Measurements from ENCODE around the gene SMIM17. TPM values are rescaled to one million over a fixed set of nuclear protein-coding genes. Genes with fewer than 3 reads are reported as not detected.

The SMIM17 gene
- total and polyA plus RNA-seq, 4 donors: 0.28 TPM; not detected in 3

- H3K27me3 ChIP-seq (ENCODE audit: control insufficient read depth in 4 of 4, insufficient read depth in 4 of 4, low read length in 3 of 4): no peaks in the 10 kb centered on the region
- no peak overlapping the region for H3K27ac ChIP-seq (ENCODE audit: low read depth in 1 of 2, low read length in 2 of 2)
- no peak overlapping the region for H3K9ac ChIP-seq (ENCODE audit: low read depth in 1 of 2, low read length in 2 of 2)
- 92% methylated on average over 2 of the region's 2 CpGs for WGBS
- H3K36me3 ChIP-seq (ENCODE audit: control insufficient read depth in 4 of 4, insufficient read depth in 3 of 4, low read depth in 1 of 4, low read length in 3 of 4): peaks cover 0 to 3% (median 1%) of the 10 kb centered on the region in 4 donors
- TF ChIP-seq YY1 (IDR thresholded peaks at IDR 0.05): no peak
- no peak for TF ChIP-seq ATF3 (IDR thresholded peaks at IDR 0.05)
- TF ChIP-seq CTCF (IDR thresholded peaks at IDR 0.05; ENCODE audit: low read depth, low read length, missing input control): no peak
- no peak for TF ChIP-seq ZBTB33 (IDR thresholded peaks at IDR 0.05)
- TF ChIP-seq FOXA2 (IDR thresholded peaks at IDR 0.05): no peak
- TF ChIP-seq FOXA1 (IDR thresholded peaks at IDR 0.05): no peak
- no peak for TF ChIP-seq GABPA (IDR thresholded peaks at IDR 0.05 in 1 of 2, conservative IDR thresholded peaks at IDR 0.05 in 1 of 2)
- TF ChIP-seq HNF4G (IDR thresholded peaks at IDR 0.05): no peak
- no peak for TF ChIP-seq HNF4A (conservative IDR thresholded peaks at IDR 0.05)
- no peak for TF ChIP-seq RAD21 (IDR thresholded peaks at IDR 0.05)
- no peak for TF ChIP-seq REST (IDR thresholded peaks at IDR 0.05)
- no peak for TF ChIP-seq EGR1 (IDR thresholded peaks at IDR 0.05; ENCODE audit: low read depth in 2 of 2)
- no peak for TF ChIP-seq RXRA (IDR thresholded peaks at IDR 0.05)
- TF ChIP-seq NR2F2 (IDR thresholded peaks at IDR 0.05): no peak
- no peak for TF ChIP-seq MAX (IDR thresholded peaks at IDR 0.05)
- no peak for TF ChIP-seq SP1 (IDR thresholded peaks at IDR 0.05)
- H3K4me1 ChIP-seq (ENCODE audit: control insufficient read depth in 4 of 4, insufficient read depth in 4 of 4, low read length in 3 of 4): no peaks in the 10 kb centered on the region
- peaks cover 15 to 68% (median 39%) of the 10 kb centered on the region in 4 donors for H3K9me3 ChIP-seq (ENCODE audit: control insufficient read depth in 4 of 4, low read length in 3 of 4)
- no peak for DNase-seq (ENCODE audit: low spot score)
- peak overlapping the region in 2 of 3 donors; percentile 14 to 18 for H3K4me3 ChIP-seq (ENCODE audit: low read depth in 1 of 3, low read length in 3 of 3)
These were observed 30.2 kb upstream of the SMIM17 start for GRCh38 chr19:56612737-56613136.

- H3K36me3 ChIP-seq (ENCODE audit: control insufficient read depth in 4 of 4, insufficient read depth in 3 of 4, low read depth in 1 of 4, low read length in 3 of 4): peaks cover 0 to 4% (median 1%) of the 10 kb centered on the region in 4 donors
- DNase-seq (ENCODE audit: low spot score): no peak
These were observed 29.3 kb upstream of the SMIM17 start for GRCh38 chr19:56613639-56614038.

More at GRCh38 chr19:56613639-56614038, 29.3 kb upstream of the SMIM17 start:
- Histone ChIP-seq H3K4me1 (ENCODE audit: control insufficient read depth in 4 of 4, insufficient read depth in 4 of 4, low read length in 3 of 4) (no peaks in the 10 kb centered on the region), H3K27ac (ENCODE audit: low read depth in 1 of 2, low read length in 2 of 2) (no peak overlapping the region), H3K9ac (ENCODE audit: low read depth in 1 of 2, low read length in 2 of 2) (no peak overlapping the region), H3K27me3 (ENCODE audit: control insufficient read depth in 4 of 4, insufficient read depth in 4 of 4, low read length in 3 of 4) (no peaks in the 10 kb centered on the region), H3K4me3 (ENCODE audit: low read depth in 1 of 3, low read length in 3 of 3) (peak overlapping the region in 2 of 3 donors; percentile 0 to 23), H3K9me3 (ENCODE audit: control insufficient read depth in 4 of 4, low read length in 3 of 4) (peaks cover 14 to 70% (median 38%) of the 10 kb centered on the region in 4 donors)
- 90% methylated on average over 5 of the region's 5 CpGs for WGBS
- TF ChIP-seq FOXA2 (IDR thresholded peaks at IDR 0.05): no peak
- TF ChIP-seq ATF3 (IDR thresholded peaks at IDR 0.05): no peak
- TF ChIP-seq JUND (IDR thresholded peaks at IDR 0.05): no peak

All from liver (tissue), 9 donors.